Measurements from ENCODE around the gene NKAIN2.

The NKAIN2 gene

DNA sequence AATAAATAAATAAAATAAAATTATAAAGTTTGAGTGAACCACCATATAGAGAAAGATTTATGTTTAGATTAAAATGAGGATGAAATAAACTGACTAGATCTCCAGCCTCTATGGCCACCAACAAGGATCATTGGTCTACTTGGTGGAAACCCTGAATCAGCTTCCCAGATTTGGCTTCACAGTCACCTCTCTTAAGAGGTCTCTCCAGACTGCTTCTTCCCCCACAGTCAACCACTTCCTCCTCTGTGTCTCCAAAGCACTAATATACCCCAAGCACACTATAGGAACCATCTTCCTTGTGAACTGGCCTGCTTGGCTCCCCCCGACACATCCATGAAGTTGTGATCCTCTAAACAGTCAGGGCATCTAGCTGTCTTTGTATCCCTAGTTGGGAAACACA, 629.0 kb downstream of the NKAIN2 start:
- no peak for TF ChIP-seq CTCF (conservative IDR thresholded peaks at IDR 0.05; ENCODE audit: low read length)
- H3K4me3 ChIP-seq (ENCODE audit: low read length), result no peak overlapping the region
- DNase-seq (ENCODE audit: low read depth), result no peak

- no peak overlapping the region for H3K4me3 ChIP-seq (ENCODE audit: low read length)
- no peak for TF ChIP-seq CTCF (conservative IDR thresholded peaks at IDR 0.05; ENCODE audit: low read length)
- DNase-seq (ENCODE audit: low read depth), result no peak
Observed at GRCh38 chr6:124433387-124434160, 629.9 kb downstream of the NKAIN2 start.

DNA sequence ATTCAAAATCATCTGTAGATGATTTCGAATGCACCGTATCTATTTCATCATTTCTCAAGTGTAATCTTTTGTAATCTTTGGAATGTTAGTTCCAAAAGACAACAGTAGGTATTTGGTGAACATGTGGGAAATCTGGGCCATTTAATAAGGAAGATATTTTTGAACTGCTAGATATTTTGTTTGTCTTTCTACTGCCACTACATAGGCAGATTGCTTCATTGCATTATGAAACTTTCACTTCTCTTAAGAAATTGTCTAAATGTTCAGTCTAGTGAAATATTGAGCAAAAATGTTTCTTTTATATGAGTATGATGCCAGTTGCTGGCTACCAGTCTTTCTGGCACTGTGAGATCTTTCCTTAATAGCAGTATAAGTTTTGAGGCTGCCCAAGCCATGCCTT, 630.8 kb downstream of the NKAIN2 start:
- DNase-seq (ENCODE audit: low read depth), result no peak
- no peak overlapping the region for H3K4me3 ChIP-seq (ENCODE audit: low read length)
- no peak for TF ChIP-seq CTCF (conservative IDR thresholded peaks at IDR 0.05; ENCODE audit: low read length)

- no peak for TF ChIP-seq CTCF (conservative IDR thresholded peaks at IDR 0.05; ENCODE audit: low read length)
- DNase-seq (ENCODE audit: low read depth), result no peak
- no peak overlapping the region for H3K4me3 ChIP-seq (ENCODE audit: low read length)
Observed at GRCh38 chr6:124436803-124437202, 633.1 kb downstream of the NKAIN2 start.

GRCh38 chr6:124438546-124439065, 634.9 kb downstream of the NKAIN2 start:
- no peak for DNase-seq (ENCODE audit: low read depth)
- no peak overlapping the region for H3K4me3 ChIP-seq (ENCODE audit: low read length)
- TF ChIP-seq CTCF (conservative IDR thresholded peaks at IDR 0.05; ENCODE audit: low read length), result no peak

DNA sequence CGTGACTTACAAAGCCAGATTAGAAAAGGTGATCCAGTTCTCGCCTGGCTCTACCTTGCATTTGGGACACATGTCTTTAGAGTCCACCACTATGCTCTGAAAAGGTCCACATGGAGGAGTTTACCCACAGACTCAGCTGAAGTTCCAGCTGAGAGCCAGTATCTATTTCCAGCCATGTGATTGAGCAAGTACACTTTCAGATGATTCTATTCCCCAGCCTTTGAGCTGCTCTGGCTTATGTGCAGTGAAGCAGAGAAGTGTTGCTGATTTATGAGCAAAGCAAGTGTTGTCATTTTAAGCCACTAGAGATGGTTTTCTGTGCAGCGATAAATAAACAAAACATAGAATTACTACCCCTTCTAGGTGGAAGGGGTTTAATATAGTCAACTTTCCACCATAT, 637.8 kb downstream of the NKAIN2 start:
- DNase-seq (ENCODE audit: low read depth), result no peak
- no peak overlapping the region for H3K4me3 ChIP-seq (ENCODE audit: low read length)
- no peak for TF ChIP-seq CTCF (conservative IDR thresholded peaks at IDR 0.05; ENCODE audit: low read length)

DNA sequence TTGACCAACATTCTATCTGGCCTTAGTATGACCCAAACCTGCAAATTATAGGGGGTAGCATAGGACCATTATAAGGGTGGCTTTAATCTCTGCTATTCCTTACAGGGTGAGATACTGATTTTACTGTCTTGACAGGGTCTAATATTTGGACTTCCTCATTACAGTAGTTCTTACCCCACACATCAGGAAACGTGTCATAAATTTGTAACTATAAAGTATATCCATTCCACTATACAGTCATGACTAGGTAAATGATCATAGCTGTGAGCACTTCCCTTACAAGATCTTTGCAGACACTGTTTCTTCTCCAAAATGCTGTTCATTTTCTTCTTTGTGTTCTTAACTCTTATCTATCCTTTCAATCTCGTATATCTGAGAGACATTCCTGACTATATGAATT, 639.9 kb downstream of the NKAIN2 start:
- no peak for TF ChIP-seq CTCF (conservative IDR thresholded peaks at IDR 0.05; ENCODE audit: low read length)
- no peak for DNase-seq (ENCODE audit: low read depth)
- no peak overlapping the region for H3K4me3 ChIP-seq (ENCODE audit: low read length)

All from AG10803 (cell line).